IMR-90 (cell line): ENCODE data around the gene SVIL. TPM values are rescaled to one million over a fixed set of nuclear protein-coding genes. Genes with fewer than 3 reads are reported as not detected.
"Not testable (repeated sequence)": the region's sequence is repeated elsewhere in the genome, so short reads cannot be mapped to it uniquely, and the experiment has no call there.

ENCODE experiments used
- ATAC-seq: fragments of 200-7000 bp; cut with Tn5 transposase; 2 replicates; pipeline ENCODE4 v1.9.1; 2020; ENCODE audit warnings: low read depth, mild to moderate bottlenecking, moderate library complexity
- BruUV-seq: library from RNA; stranded (reverse); fragments of 400-500 nt; replicated peaks from 2 replicates; lab custom pipeline; 2021; lab: Mats Ljungman, UMichigan
- CTCF ChIA-PET: fragments of 300-600 bp; formaldehyde crosslinking; extraction: SDS; loops from one replicate; lab custom pipeline; 2021; ENCODE audit warnings: antibody characterized with exemption; lab: Yijun Ruan, JAX
- POLR2A ChIA-PET: fragments of 300-600 bp; sonication (Branson Sonifier 250); formaldehyde crosslinking; loops from one replicate; lab custom pipeline; 2022; ENCODE audit warnings: antibody characterized with exemption; ENCODE audit not compliant: unreplicated experiment; lab: Charles Lee
- DNase-seq: peaks from one replicate; pipeline ENCODE4 v3.0.0; 2013
- H2AFZ ChIP-seq: replicated peaks from 2 replicates; pipeline ENCODE3; 2013; ENCODE audit warnings: low read length, mild to moderate bottlenecking; ENCODE audit not compliant: poor library complexity
- H2AK5ac ChIP-seq: 2 replicates; pipeline ENCODE4 v1.6.1; 2013; ENCODE audit warnings: low read depth, low read length, inconsistent platforms
- H2AK9ac ChIP-seq: replicated peaks from 2 replicates; pipeline ENCODE3; 2013; ENCODE audit warnings: mild to moderate bottlenecking, low read depth, low read length, moderate library complexity; ENCODE audit not compliant: poor library complexity
- H2BK120ac ChIP-seq: 2 replicates; pipeline ENCODE4 v1.6.1; 2013; ENCODE audit warnings: low read depth, low read length, inconsistent platforms
- H2BK15ac ChIP-seq: 3 replicates; pipeline ENCODE4 v1.6.1; 2013; ENCODE audit warnings: low read depth, low read length, inconsistent platforms
- H2BK20ac ChIP-seq: 2 replicates; pipeline ENCODE4 v1.6.1; 2013; ENCODE audit warnings: low read depth, mild to moderate bottlenecking, inconsistent platforms, low read length, moderate library complexity
- H2BK5ac ChIP-seq: 2 replicates; pipeline ENCODE4 v1.6.1; 2013; ENCODE audit warnings: mild to moderate bottlenecking, low read depth, low read length, inconsistent platforms; ENCODE audit not compliant: poor library complexity, severe bottlenecking
- H3K14ac ChIP-seq: replicated peaks from 2 replicates; pipeline ENCODE4 v1.6.1; 2013; ENCODE audit warnings: low read depth, low read length, inconsistent platforms
- H3K18ac ChIP-seq: 2 replicates; pipeline ENCODE4 v1.6.1; 2013; ENCODE audit warnings: low read depth, low read length, control low read depth
- H3K23ac ChIP-seq: 2 replicates; pipeline ENCODE4 v1.6.1; 2013; ENCODE audit warnings: low read depth, low read length, inconsistent platforms
- H3K27ac ChIP-seq: 2 replicates; pipeline ENCODE4 v1.5.1; 2013; ENCODE audit warnings: mild to moderate bottlenecking, control low read depth, low read length; ENCODE audit not compliant: insufficient read depth
- H3K27me3 ChIP-seq: 2 replicates; pipeline ENCODE4 v1.6.1; 2013; ENCODE audit warnings: low read length; ENCODE audit not compliant: control insufficient read depth, insufficient read depth
- H3K36me3 ChIP-seq: 2 replicates; pipeline ENCODE4 v1.6.1; 2013; ENCODE audit warnings: low read length, mixed read lengths; ENCODE audit not compliant: control insufficient read depth, insufficient read depth
- H3K4ac ChIP-seq: 2 replicates; pipeline ENCODE4 v1.6.1; 2013; ENCODE audit warnings: low read depth, low read length, inconsistent platforms
- H3K4me1 ChIP-seq: 2 replicates; pipeline ENCODE4 v1.6.1; 2013; ENCODE audit warnings: low read length, mixed read lengths; ENCODE audit not compliant: control insufficient read depth, insufficient read depth
- H3K4me2 ChIP-seq: 2 replicates; pipeline ENCODE4 v1.6.1; 2013; ENCODE audit warnings: low read depth, mild to moderate bottlenecking, control low read depth, low read length, moderate library complexity
- H3K4me3 ChIP-seq: 2 replicates; pipeline ENCODE4 v1.5.1; 2013; ENCODE audit warnings: low read depth, mild to moderate bottlenecking, control low read depth, low read length, moderate library complexity; ENCODE audit not compliant: insufficient read depth
- H3K56ac ChIP-seq: 2 replicates; pipeline ENCODE4 v1.6.1; 2013; ENCODE audit warnings: low read length, inconsistent platforms; ENCODE audit not compliant: insufficient read depth; ENCODE audit errors: extremely low read depth
- H3K79me1 ChIP-seq, 2 experiments: 2 replicates each; pipeline ENCODE4 v1.6.1; 2013; ENCODE audit warnings: low read length in 2 of 2, inconsistent platforms in 1 of 2, low read depth in 1 of 2
- H3K9ac ChIP-seq: 2 replicates; pipeline ENCODE4 v1.6.1; 2013; ENCODE audit warnings: low read depth, low read length, control low read depth
- H3K9me1 ChIP-seq: 2 replicates; pipeline ENCODE4 v1.6.1; 2013; ENCODE audit warnings: low read length, inconsistent platforms; ENCODE audit not compliant: insufficient read depth
- H3K9me3 ChIP-seq: 2 replicates; pipeline ENCODE4 v1.6.1; 2013; ENCODE audit warnings: low read length; ENCODE audit not compliant: control insufficient read depth, insufficient read depth
- H4K20me1 ChIP-seq: 2 replicates; pipeline ENCODE4 v1.6.1; 2013; ENCODE audit warnings: low read length, inconsistent platforms; ENCODE audit not compliant: insufficient read depth
- H4K5ac ChIP-seq: 2 replicates; pipeline ENCODE4 v1.6.1; 2013; ENCODE audit warnings: mild to moderate bottlenecking, low read depth, low read length, control low read depth
- H4K8ac ChIP-seq, 2 experiments: 2 replicates each; pipeline ENCODE4 v1.6.1; 2013; ENCODE audit warnings: low read depth in 2 of 2, low read length in 2 of 2, control low read depth in 1 of 2, inconsistent platforms in 1 of 2
- H4K91ac ChIP-seq: 2 replicates; pipeline ENCODE4 v1.6.1; 2013; ENCODE audit warnings: low read depth, low read length, inconsistent platforms; ENCODE audit not compliant: insufficient read depth
- USF2 ChIP-seq: fragments of 150-350 bp; IDR thresholded peaks from 2 replicates; pipeline ENCODE4 v1.6.1; 2017; ENCODE audit warnings: mild to moderate bottlenecking, antibody characterized with exemption, low read length, low read depth
- WGBS, 2 experiments: methylation state at CpG; one replicate each; pipeline versions ENCODE4 v1.1.5 to v1.1.7; 2013; ENCODE audit warnings: missing lambda C conversion rate in 2 of 2; ENCODE audit not compliant: insufficient read length in 1 of 2; ENCODE audit errors: extremely low coverage in 2 of 2; 5-methylcytosine and 5-hydroxymethylcytosine counted together
- dilution Hi-C: fragments of 300-500 bp; cut with HindIII; formaldehyde crosslinking; loops from one replicate; pipeline ENCODE4 v1.14.3; 2018; ENCODE audit warnings: low sequenced_read_pairs; ENCODE audit not compliant: unreplicated experiment
- in situ Hi-C: fragments of 300-500 bp; cut with MboI; formaldehyde crosslinking; loops from 3 replicates; pipeline ENCODE4 v1.14.3; 2019; ENCODE audit warnings: low sequenced_read_pairs, inconsistent platforms, mixed read lengths
- intact Hi-C: fragments of 100-400 bp; cut with micrococcal nuclease; formaldehyde crosslinking; loops from 2 replicates; pipeline ENCODE4 v1.10.0; 2022
- polyA plus RNA-seq, 3 experiments: library from polyadenylated mRNA; depleted of rRNA; stranded (reverse); fragments of >200 nt; gene quantifications; 2 replicates each; pipeline ENCODE4 v1.2.3, GENCODE V29; 2012; ENCODE audit warnings: low replicate concordance in 1 of 3
- total RNA-seq: library from RNA; depleted of rRNA; stranded (reverse); fragments of >200 nt; gene quantifications from 2 replicates; pipeline ENCODE4 v1.2.3, GENCODE V29; 2012

The SVIL gene
- total and polyA plus RNA-seq, 2 of the 4 experiments (the other 2 are of a cell fraction): 11.5 to 11.6 TPM

- H2AK9ac ChIP-seq, H3K27me3 ChIP-seq, H4K8ac ChIP-seq, H3K18ac ChIP-seq, H2BK15ac ChIP-seq, H3K14ac ChIP-seq, H2BK120ac ChIP-seq, H2BK5ac ChIP-seq, POLR2A ChIA-PET, H3K4me3 ChIP-seq, H3K9ac ChIP-seq, H3K4ac ChIP-seq, intact Hi-C loops, H3K4me2 ChIP-seq, H3K9me3 ChIP-seq, BruUV-seq, dilution Hi-C loops, H4K91ac ChIP-seq, H3K9me1 ChIP-seq, H2BK20ac ChIP-seq, H2AFZ ChIP-seq, H3K56ac ChIP-seq, H3K23ac ChIP-seq, H2AK5ac ChIP-seq, H3K4me1 ChIP-seq, DNase-seq, in situ Hi-C loops, H3K27ac ChIP-seq, H4K5ac ChIP-seq: not testable (repeated sequence)
- peaks cover 5 to 48% of the 10 kb centered on the region in 2 experiments for H3K79me1 ChIP-seq
- no CpG with 5 or more reads among the region's 4 CpGs for WGBS, 2 experiments
- CTCF ChIA-PET: interaction anchor here (0.6 kb wide), 2 partner anchors 154 to 460 kb away, joined by 3 to 4 read pairs; no protein-coding TSS in a partner anchor
- peaks cover 13% of the 10 kb centered on the region; the same call in 1 of the 2 replicates for H4K20me1 ChIP-seq
- ATAC-seq: peak; percentile 70
- peaks cover 58% of the 10 kb centered on the region for H3K36me3 ChIP-seq
- TF ChIP-seq USF2: peak; percentile 51; the same call in 1 of the 2 replicates
These were observed 170.1 kb downstream of the SVIL start for GRCh38 chr10:29464671-29465171.
